ENCODE measurements around the gene POMC.
"Not testable (repeated sequence)": the region's sequence is repeated elsewhere in the genome, so short reads cannot be mapped to it uniquely, and the experiment has no call there.

POMC gene

GRCh38 chr2:25131567-25132298 lies 36.6 kb downstream of the POMC start:
- no peak for DNase-seq (ENCODE audit: extremely low read depth, low read depth)

GRCh38 chr2:25131253-25131566 lies 37.2 kb downstream of the POMC start:
- TF ChIP-seq CTCF (IDR thresholded peaks at IDR 0.05; ENCODE audit: low read depth, low read length) = no peak
- DNase-seq (ENCODE audit: extremely low read depth, low read depth) = no peak

More at GRCh38 chr2:25131567-25132298, 36.6 kb downstream of the POMC start:
- TF ChIP-seq CTCF (IDR thresholded peaks at IDR 0.05; ENCODE audit: low read depth, low read length) = no peak

- no peak for TF ChIP-seq CTCF (IDR thresholded peaks at IDR 0.05; ENCODE audit: low read depth, low read length)
- DNase-seq (ENCODE audit: extremely low read depth, low read depth) = no peak
Measured at GRCh38 chr2:25129901-25130520, 38.4 kb downstream of the POMC start.

GRCh38 chr2:25127646-25128045 lies 40.7 kb downstream of the POMC start:
- no peak for TF ChIP-seq CTCF (IDR thresholded peaks at IDR 0.05; ENCODE audit: low read depth, low read length)
- no peak for DNase-seq (ENCODE audit: extremely low read depth, low read depth)

- DNase-seq (ENCODE audit: extremely low read depth, low read depth) = not testable (repeated sequence)
Measured at GRCh38 chr2:25127071-25127470, 41.3 kb downstream of the POMC start.

GRCh38 chr2:25125976-25126375 lies 42.4 kb downstream of the POMC start:
- TF ChIP-seq CTCF (IDR thresholded peaks at IDR 0.05; ENCODE audit: low read depth, low read length) = no peak

GRCh38 chr2:25125189-25125588 lies 43.2 kb downstream of the POMC start:
- TF ChIP-seq CTCF (IDR thresholded peaks at IDR 0.05; ENCODE audit: low read depth, low read length) = no peak
- no peak for DNase-seq (ENCODE audit: extremely low read depth, low read depth)

More at GRCh38 chr2:25125976-25126375, 42.4 kb downstream of the POMC start:
- no peak for DNase-seq (ENCODE audit: extremely low read depth, low read depth)

GRCh38 chr2:25123682-25124081 lies 44.7 kb downstream of the POMC start:
- no peak for TF ChIP-seq CTCF (IDR thresholded peaks at IDR 0.05; ENCODE audit: low read depth, low read length)
- no peak for DNase-seq (ENCODE audit: extremely low read depth, low read depth)
